ENCODE results near the gene FUT8. TPM values are rescaled to one million over a fixed set of nuclear protein-coding genes. Genes with fewer than 3 reads are reported as not detected.

Gene FUT8
- total RNA-seq, 4 donors from 2014 or later: 7.9 to 27.5 (median 12.8) TPM

DNA sequence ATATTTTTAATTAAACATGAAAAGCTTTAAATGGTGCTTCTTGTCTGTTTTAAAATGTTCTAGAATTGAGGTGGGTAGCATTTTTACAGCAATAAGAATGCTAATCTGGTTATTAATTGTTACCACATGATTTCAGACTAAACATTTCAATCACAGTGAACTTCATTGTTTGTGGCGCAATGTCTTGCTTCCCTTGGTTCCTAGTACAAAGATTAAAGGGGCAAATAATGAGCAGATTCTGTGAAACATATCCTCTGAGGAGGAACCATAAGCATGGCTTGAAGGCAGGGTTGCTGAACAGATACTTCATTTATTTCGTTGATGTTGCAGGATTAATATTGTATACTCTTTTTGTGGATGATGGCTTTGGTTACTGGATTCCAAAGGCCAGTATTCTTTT lies 162.1 kb downstream of the FUT8 start:
- H3K27ac ChIP-seq: no peak overlapping the region
- H3K4me1 ChIP-seq: no peaks in the 10 kb centered on the region
- H3K36me3 ChIP-seq: no peaks in the 10 kb centered on the region
- in situ Hi-C loops (cut with MboI; ENCODE audit: low pct_ligation_motif_present in 1 of 4, low pct_unique_long_range_greater_than_20kb in 1 of 4, low sequenced_read_pairs in 3 of 4): no loop called here
- 57 to 72% methylated on average over 2 of the region's 2 CpGs for WGBS, 2 donors (ENCODE audit: low coverage in 1 of 2)
- no peaks in the 10 kb centered on the region for H3K27me3 ChIP-seq
- no peak overlapping the region for H3K4me3 ChIP-seq
- H3K9me3 ChIP-seq: no peaks in the 10 kb centered on the region
- intact Hi-C loops (cut with DNase I; ENCODE audit: low total_unique reads): no loop called here
- TF ChIP-seq POLR2AphosphoS5 (IDR thresholded peaks at IDR 0.05): no peak
- no peak for TF ChIP-seq EP300 (IDR thresholded peaks at IDR 0.05; ENCODE audit: low read depth)
- no peak for TF ChIP-seq POLR2A (IDR thresholded peaks at IDR 0.05)
- no peak for DNase-seq

DNA sequence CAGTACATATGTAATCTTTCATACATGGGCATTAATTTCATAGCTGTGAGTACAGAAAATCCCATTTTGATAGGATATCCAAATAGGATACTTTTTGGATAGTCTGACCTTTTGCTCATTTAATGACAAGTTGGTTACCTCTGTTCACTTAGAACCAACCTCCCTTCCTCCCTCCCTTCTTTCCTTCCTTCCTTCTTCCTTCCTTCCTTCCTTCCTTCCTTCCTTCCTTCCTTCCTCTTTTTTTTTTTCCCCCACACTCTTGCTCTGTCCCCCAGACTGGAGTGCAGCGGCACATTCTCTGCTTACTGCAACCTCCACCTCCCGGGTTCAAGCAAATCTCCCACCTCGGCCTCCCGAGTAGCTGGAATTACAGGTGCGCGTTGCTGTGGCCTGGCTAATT lies 162.9 kb downstream of the FUT8 start:
- H3K4me3 ChIP-seq: no peak overlapping the region
- WGBS, 2 donors (ENCODE audit: low coverage in 1 of 2): 98% methylated on average over 6 of the region's 6 CpGs; no CpG with 5 or more reads in 1 of the 2 donors
- no peak overlapping the region for H3K27ac ChIP-seq
- no peaks in the 10 kb centered on the region for H3K27me3 ChIP-seq
- TF ChIP-seq POLR2A (IDR thresholded peaks at IDR 0.05) (no peak), POLR2AphosphoS5 (IDR thresholded peaks at IDR 0.05) (no peak), EP300 (IDR thresholded peaks at IDR 0.05; ENCODE audit: low read depth) (no peak)
- TF ChIP-seq, protein P1, sequence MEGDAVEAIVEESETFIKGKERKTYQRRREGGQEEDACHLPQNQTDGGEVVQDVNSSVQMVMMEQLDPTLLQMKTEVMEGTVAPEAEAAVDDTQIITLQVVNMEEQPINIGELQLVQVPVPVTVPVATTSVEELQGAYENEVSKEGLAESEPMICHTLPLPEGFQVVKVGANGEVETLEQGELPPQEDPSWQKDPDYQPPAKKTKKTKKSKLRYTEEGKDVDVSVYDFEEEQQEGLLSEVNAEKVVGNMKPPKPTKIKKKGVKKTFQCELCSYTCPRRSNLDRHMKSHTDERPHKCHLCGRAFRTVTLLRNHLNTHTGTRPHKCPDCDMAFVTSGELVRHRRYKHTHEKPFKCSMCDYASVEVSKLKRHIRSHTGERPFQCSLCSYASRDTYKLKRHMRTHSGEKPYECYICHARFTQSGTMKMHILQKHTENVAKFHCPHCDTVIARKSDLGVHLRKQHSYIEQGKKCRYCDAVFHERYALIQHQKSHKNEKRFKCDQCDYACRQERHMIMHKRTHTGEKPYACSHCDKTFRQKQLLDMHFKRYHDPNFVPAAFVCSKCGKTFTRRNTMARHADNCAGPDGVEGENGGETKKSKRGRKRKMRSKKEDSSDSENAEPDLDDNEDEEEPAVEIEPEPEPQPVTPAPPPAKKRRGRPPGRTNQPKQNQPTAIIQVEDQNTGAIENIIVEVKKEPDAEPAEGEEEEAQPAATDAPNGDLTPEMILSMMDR (IDR thresholded peaks at IDR 0.05): no peak
- H3K9me3 ChIP-seq: no peaks in the 10 kb centered on the region
- no peaks in the 10 kb centered on the region for H3K36me3 ChIP-seq
- in situ Hi-C loops (cut with MboI; ENCODE audit: low pct_ligation_motif_present in 1 of 4, low pct_unique_long_range_greater_than_20kb in 1 of 4, low sequenced_read_pairs in 3 of 4) (no loop called here), intact Hi-C loops (cut with DNase I; ENCODE audit: low total_unique reads) (no loop called here)
- H3K4me1 ChIP-seq: no peaks in the 10 kb centered on the region
- no peak for DNase-seq

DNA sequence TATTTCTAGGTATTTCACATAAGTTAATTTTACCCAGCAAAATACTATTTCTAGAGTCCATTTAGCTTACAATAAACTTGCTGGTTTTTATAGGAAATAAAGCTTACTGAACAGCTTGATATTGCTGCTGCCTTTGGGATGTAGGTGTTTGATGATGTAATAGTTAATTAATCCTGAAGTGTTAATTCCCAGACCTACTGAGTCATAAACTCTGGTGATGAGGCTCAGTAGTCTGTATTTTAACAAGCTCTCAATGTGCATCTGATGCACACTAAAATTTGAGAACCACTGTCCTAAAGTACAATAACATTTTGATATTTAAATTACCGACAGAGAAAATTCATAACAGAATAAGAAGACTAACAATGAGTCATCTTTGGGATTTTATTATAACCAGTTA lies 168.4 kb downstream of the FUT8 start:
- no peaks in the 10 kb centered on the region for H3K27me3 ChIP-seq
- 29 to 80% methylated on average over 1 of the region's 1 CpG for WGBS, 2 donors (ENCODE audit: low coverage in 1 of 2)
- H3K9me3 ChIP-seq: no peaks in the 10 kb centered on the region
- H3K27ac ChIP-seq: no peak overlapping the region
- TF ChIP-seq EP300 (IDR thresholded peaks at IDR 0.05; ENCODE audit: low read depth): no peak
- no peak for TF ChIP-seq POLR2A (IDR thresholded peaks at IDR 0.05)
- TF ChIP-seq, protein P1 (IDR thresholded peaks at IDR 0.05): no peak
- no peak for TF ChIP-seq POLR2AphosphoS5 (IDR thresholded peaks at IDR 0.05)
- H3K4me1 ChIP-seq: no peaks in the 10 kb centered on the region
- no peak for DNase-seq
- H3K36me3 ChIP-seq: no peaks in the 10 kb centered on the region
- intact Hi-C loops (cut with DNase I; ENCODE audit: low total_unique reads): no loop called here
- no peak overlapping the region for H3K4me3 ChIP-seq
- in situ Hi-C loops (cut with MboI; ENCODE audit: low pct_ligation_motif_present in 1 of 4, low pct_unique_long_range_greater_than_20kb in 1 of 4, low sequenced_read_pairs in 3 of 4): no loop called here

DNA sequence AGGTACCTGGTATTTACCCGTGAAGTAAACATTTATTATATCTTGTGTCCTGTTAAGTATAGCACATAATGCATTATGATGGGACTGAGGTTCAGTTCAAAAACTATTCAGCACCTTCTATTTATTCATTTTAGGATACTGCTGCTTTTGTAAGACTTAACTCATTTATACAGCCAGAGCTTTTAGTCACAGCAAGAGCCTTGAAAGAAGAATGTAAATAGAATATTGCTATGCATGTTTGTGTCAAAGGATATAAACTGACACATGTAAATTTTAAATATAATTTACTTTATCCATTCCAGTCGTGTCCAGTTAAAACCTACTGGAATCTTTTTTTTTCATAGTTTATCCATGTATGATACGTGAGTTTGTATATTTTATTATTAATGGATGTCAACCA lies 168.8 kb downstream of the FUT8 start:
- Histone ChIP-seq H3K9me3 (no peaks in the 10 kb centered on the region), H3K4me1 (no peaks in the 10 kb centered on the region), H3K27me3 (no peaks in the 10 kb centered on the region), H3K36me3 (no peaks in the 10 kb centered on the region), H3K4me3 (no peak overlapping the region), H3K27ac (no peak overlapping the region)
- TF ChIP-seq POLR2A (IDR thresholded peaks at IDR 0.05) (no peak), EP300 (IDR thresholded peaks at IDR 0.05; ENCODE audit: low read depth) (no peak), POLR2AphosphoS5 (IDR thresholded peaks at IDR 0.05) (no peak)
- TF ChIP-seq, protein P1 (IDR thresholded peaks at IDR 0.05): no peak
- in situ Hi-C loops (cut with MboI; ENCODE audit: low pct_ligation_motif_present in 1 of 4, low pct_unique_long_range_greater_than_20kb in 1 of 4, low sequenced_read_pairs in 3 of 4) (no loop called here), intact Hi-C loops (cut with DNase I; ENCODE audit: low total_unique reads) (no loop called here)
- no peak for DNase-seq
- WGBS, 2 donors (ENCODE audit: low coverage in 1 of 2): 75 to 84% methylated on average over 3 of the region's 3 CpGs

DNA sequence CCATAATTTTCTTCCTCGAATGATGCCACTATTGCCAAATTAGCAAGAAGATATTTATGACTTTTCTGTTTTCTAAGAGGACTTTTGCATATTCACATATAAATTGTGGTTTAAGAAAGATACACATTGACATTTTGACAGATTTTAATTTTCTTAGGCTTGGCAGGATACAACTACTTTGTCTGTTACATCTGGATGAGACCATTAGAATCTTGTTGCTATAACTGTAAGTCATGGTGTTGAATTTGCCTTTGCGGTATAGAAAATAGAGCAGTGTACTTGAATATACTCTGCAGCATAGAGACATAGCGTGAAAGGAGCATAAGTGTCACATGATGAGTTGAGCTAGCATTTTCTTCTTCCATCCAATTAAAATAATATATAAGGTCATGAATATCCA lies 169.3 kb downstream of the FUT8 start:
- intact Hi-C loops (cut with DNase I; ENCODE audit: low total_unique reads): no loop called here
- 88 to 90% methylated on average over 3 of the region's 3 CpGs for WGBS, 2 donors (ENCODE audit: low coverage in 1 of 2)
- H3K27ac ChIP-seq: no peak overlapping the region
- no peak for DNase-seq
- no peaks in the 10 kb centered on the region for H3K27me3 ChIP-seq
- in situ Hi-C loops (cut with MboI; ENCODE audit: low pct_ligation_motif_present in 1 of 4, low pct_unique_long_range_greater_than_20kb in 1 of 4, low sequenced_read_pairs in 3 of 4): no loop called here
- H3K4me3 ChIP-seq: no peak overlapping the region
- H3K9me3 ChIP-seq: no peaks in the 10 kb centered on the region
- H3K36me3 ChIP-seq: no peaks in the 10 kb centered on the region
- H3K4me1 ChIP-seq: no peaks in the 10 kb centered on the region
- TF ChIP-seq POLR2AphosphoS5 (IDR thresholded peaks at IDR 0.05): no peak
- no peak for TF ChIP-seq EP300 (IDR thresholded peaks at IDR 0.05; ENCODE audit: low read depth)
- TF ChIP-seq POLR2A (IDR thresholded peaks at IDR 0.05): no peak
- TF ChIP-seq, protein P1 (IDR thresholded peaks at IDR 0.05): no peak
